Measurements from ENCODE around the gene EVL.

DNA sequence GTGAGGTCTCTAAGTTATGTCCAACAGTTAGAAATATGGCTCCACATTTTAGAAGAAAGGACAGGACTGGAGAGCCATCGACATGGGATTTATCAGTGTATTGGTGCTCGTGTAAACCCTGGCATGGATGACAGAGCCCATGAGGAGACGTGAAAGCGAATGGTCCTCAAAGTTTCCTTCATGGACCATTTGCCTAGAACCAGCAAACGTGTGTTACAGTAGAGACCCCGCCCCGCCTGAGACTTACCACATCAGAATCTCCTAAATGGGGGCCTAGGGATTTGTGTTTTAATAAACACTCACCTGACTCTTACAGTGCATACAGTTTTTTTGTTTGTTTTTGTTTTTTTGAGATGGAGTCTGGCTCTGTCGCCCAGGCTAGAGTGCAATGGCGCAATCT is 12.2 kb downstream of the EVL start:
- TF ChIP-seq, protein P1, sequence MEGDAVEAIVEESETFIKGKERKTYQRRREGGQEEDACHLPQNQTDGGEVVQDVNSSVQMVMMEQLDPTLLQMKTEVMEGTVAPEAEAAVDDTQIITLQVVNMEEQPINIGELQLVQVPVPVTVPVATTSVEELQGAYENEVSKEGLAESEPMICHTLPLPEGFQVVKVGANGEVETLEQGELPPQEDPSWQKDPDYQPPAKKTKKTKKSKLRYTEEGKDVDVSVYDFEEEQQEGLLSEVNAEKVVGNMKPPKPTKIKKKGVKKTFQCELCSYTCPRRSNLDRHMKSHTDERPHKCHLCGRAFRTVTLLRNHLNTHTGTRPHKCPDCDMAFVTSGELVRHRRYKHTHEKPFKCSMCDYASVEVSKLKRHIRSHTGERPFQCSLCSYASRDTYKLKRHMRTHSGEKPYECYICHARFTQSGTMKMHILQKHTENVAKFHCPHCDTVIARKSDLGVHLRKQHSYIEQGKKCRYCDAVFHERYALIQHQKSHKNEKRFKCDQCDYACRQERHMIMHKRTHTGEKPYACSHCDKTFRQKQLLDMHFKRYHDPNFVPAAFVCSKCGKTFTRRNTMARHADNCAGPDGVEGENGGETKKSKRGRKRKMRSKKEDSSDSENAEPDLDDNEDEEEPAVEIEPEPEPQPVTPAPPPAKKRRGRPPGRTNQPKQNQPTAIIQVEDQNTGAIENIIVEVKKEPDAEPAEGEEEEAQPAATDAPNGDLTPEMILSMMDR (conservative IDR thresholded peaks at IDR 0.05): no peak
- TF ChIP-seq ZFX (IDR thresholded peaks at IDR 0.05): no peak

Data from C4-2B (cell line).